ENCODE data around the gene RNF13.
"Not testable (repeated sequence)": the region's sequence is repeated elsewhere in the genome, so short reads cannot be mapped to it uniquely, and the experiment has no call there.

Gene RNF13

GRCh38 chr3:149801639-149802038, 11.4 kb upstream of the RNF13 start:
- no peak for DNase-seq

GRCh38 chr3:149806171-149806778, 6.7 kb upstream of the RNF13 start:
- no peak for DNase-seq

- peak; percentile 80 for DNase-seq
These were observed 4.7 kb upstream of the RNF13 start for GRCh38 chr3:149808209-149808829.

- DNase-seq, result no peak
These were observed 3.3 kb upstream of the RNF13 start for GRCh38 chr3:149809699-149810098.

GRCh38 chr3:149810846-149811245, 2.2 kb upstream of the RNF13 start:
- no peak for DNase-seq

GRCh38 chr3:149812165-149812605, 830 bp upstream of the RNF13 start:
- no peak for DNase-seq

- DNase-seq, result peak; percentile 39
These were observed 609 bp downstream of the RNF13 start for GRCh38 chr3:149813367-149814281.

GRCh38 chr3:149815321-149815720, 2.3 kb downstream of the RNF13 start:
- DNase-seq, result no peak

GRCh38 chr3:149815728-149816127, 2.7 kb downstream of the RNF13 start:
- no peak for DNase-seq

- DNase-seq, result no peak
These were observed 3.3 kb downstream of the RNF13 start for GRCh38 chr3:149816311-149816710.

- DNase-seq, result peak; percentile 91
These were observed 4.0 kb downstream of the RNF13 start for GRCh38 chr3:149816986-149817385.

GRCh38 chr3:149819432-149819831, 6.4 kb downstream of the RNF13 start:
- DNase-seq, result no peak

- DNase-seq, result peak; percentile 23
These were observed 7.2 kb downstream of the RNF13 start for GRCh38 chr3:149820183-149820582.

GRCh38 chr3:149826636-149827035, 13.6 kb downstream of the RNF13 start:
- DNase-seq, result no peak

GRCh38 chr3:149828390-149828789, 15.4 kb downstream of the RNF13 start:
- DNase-seq, result no peak

GRCh38 chr3:149829631-149830030, 16.6 kb downstream of the RNF13 start:
- DNase-seq, result not testable (repeated sequence)

- DNase-seq, result no peak
These were observed 17.9 kb downstream of the RNF13 start for GRCh38 chr3:149830902-149831301.

- DNase-seq, result no peak
These were observed 18.3 kb downstream of the RNF13 start for GRCh38 chr3:149831321-149831720.

- no peak for DNase-seq
These were observed 19.1 kb downstream of the RNF13 start for GRCh38 chr3:149832086-149832485.

- no peak for DNase-seq
These were observed 20.2 kb downstream of the RNF13 start for GRCh38 chr3:149833241-149833640.

GRCh38 chr3:149838491-149838890, 25.5 kb downstream of the RNF13 start:
- not testable (repeated sequence) for DNase-seq

GRCh38 chr3:149839469-149839868, 26.5 kb downstream of the RNF13 start:
- not testable (repeated sequence) for DNase-seq

- no peak for DNase-seq
These were observed 26.9 kb downstream of the RNF13 start for GRCh38 chr3:149839896-149840295.

GRCh38 chr3:149843502-149843901, 30.5 kb downstream of the RNF13 start:
- DNase-seq, result no peak

Data from HCEC 1CT (cell line).